ENCODE measurements around the gene TTC34. TPM values are rescaled to one million over a fixed set of nuclear protein-coding genes. Genes with fewer than 3 reads are reported as not detected.

The TTC34 gene
- total and polyA plus RNA-seq, 2 experiments from 2014 or later = 0.05 to 0.22 TPM

- Histone ChIP-seq H3K79me2 (ENCODE audit: insufficient read depth) (no peaks in the 10 kb centered on the region), H3K27me3 (replicated peaks; ENCODE audit: insufficient read depth) (no peaks in the 10 kb centered on the region), H3K9me2 (ENCODE audit: insufficient read depth) (no peaks in the 10 kb centered on the region), H3K9me3 (ENCODE audit: low read depth) (no peaks in the 10 kb centered on the region), H4K20me1 (ENCODE audit: insufficient read depth) (no peaks in the 10 kb centered on the region), H3K4me2 (ENCODE audit: unreplicated experiment) (no peak overlapping the region), H3K27ac (no peak overlapping the region), H3K4me1 (ENCODE audit: insufficient read depth) (no peaks in the 10 kb centered on the region), H3K36me3 (ENCODE audit: low read depth) (no peaks in the 10 kb centered on the region), H2AFZ (no peak overlapping the region), H3K9ac (no peak overlapping the region), H3K4me3 (no peak overlapping the region), H3F3A (ENCODE audit: insufficient read depth) (no peaks in the 10 kb centered on the region)
- TF ChIP-seq EZH2phosphoT487 (IDR thresholded peaks at IDR 0.05; ENCODE audit: insufficient read depth, low read depth) = no peak
- no peak for TF ChIP-seq EZH2 (IDR thresholded peaks at IDR 0.05; ENCODE audit: insufficient read depth, poor library complexity, severe bottlenecking)
- in situ Hi-C loops (cut with MboI) = no loop called here
- DNase-seq = no peak
- WGBS, 2 experiments (ENCODE audit: low coverage in 1 of 2, low lambda C conversion rate in 2 of 2, missing lambda C conversion rate in 2 of 2) = 49 to 50% methylated on average over 24 of the region's 24 CpGs
Measured at GRCh38 chr1:2814511-2815075, 13.1 kb upstream of the TTC34 start.

GRCh38 chr1:2812939-2813653 lies 11.6 kb upstream of the TTC34 start:
- H3K9me2 ChIP-seq (ENCODE audit: insufficient read depth) = no peaks in the 10 kb centered on the region
- H3K4me2 ChIP-seq (ENCODE audit: unreplicated experiment) = no peak overlapping the region
- no peak overlapping the region for H3K4me3 ChIP-seq
- no peak overlapping the region for H3K27ac ChIP-seq
- H3K79me2 ChIP-seq (ENCODE audit: insufficient read depth) = no peaks in the 10 kb centered on the region
- H3K36me3 ChIP-seq (ENCODE audit: low read depth) = no peaks in the 10 kb centered on the region
- H2AFZ ChIP-seq = no peak overlapping the region
- no peak for DNase-seq
- no peaks in the 10 kb centered on the region for H3K27me3 ChIP-seq (replicated peaks; ENCODE audit: insufficient read depth)
- WGBS, 2 experiments (ENCODE audit: low coverage in 1 of 2, low lambda C conversion rate in 2 of 2, missing lambda C conversion rate in 2 of 2) = 71 to 73% methylated on average over 26 to 33 of the region's 34 CpGs
- no peaks in the 10 kb centered on the region for H3F3A ChIP-seq (ENCODE audit: insufficient read depth)
- H3K9ac ChIP-seq = no peak overlapping the region
- H3K4me1 ChIP-seq (ENCODE audit: insufficient read depth) = no peaks in the 10 kb centered on the region
- H3K9me3 ChIP-seq (ENCODE audit: low read depth) = no peaks in the 10 kb centered on the region
- no peaks in the 10 kb centered on the region for H4K20me1 ChIP-seq (ENCODE audit: insufficient read depth)
- no peak for TF ChIP-seq EZH2 (IDR thresholded peaks at IDR 0.05; ENCODE audit: insufficient read depth, poor library complexity, severe bottlenecking)
- no peak for TF ChIP-seq EZH2phosphoT487 (IDR thresholded peaks at IDR 0.05; ENCODE audit: insufficient read depth, low read depth)
- in situ Hi-C loops (cut with MboI) = no loop called here

- no peaks in the 10 kb centered on the region for H3K4me1 ChIP-seq (ENCODE audit: insufficient read depth)
- no peak for TF ChIP-seq EZH2 (IDR thresholded peaks at IDR 0.05; ENCODE audit: insufficient read depth, poor library complexity, severe bottlenecking)
- TF ChIP-seq EZH2phosphoT487 (IDR thresholded peaks at IDR 0.05; ENCODE audit: insufficient read depth, low read depth) = no peak
- H3K27me3 ChIP-seq (replicated peaks; ENCODE audit: insufficient read depth) = no peaks in the 10 kb centered on the region
- no peaks in the 10 kb centered on the region for H4K20me1 ChIP-seq (ENCODE audit: insufficient read depth)
- no peaks in the 10 kb centered on the region for H3F3A ChIP-seq (ENCODE audit: insufficient read depth)
- no peaks in the 10 kb centered on the region for H3K9me2 ChIP-seq (ENCODE audit: insufficient read depth)
- H2AFZ ChIP-seq = no peak overlapping the region
- H3K27ac ChIP-seq = no peak overlapping the region
- H3K9me3 ChIP-seq (ENCODE audit: low read depth) = no peaks in the 10 kb centered on the region
- H3K4me2 ChIP-seq (ENCODE audit: unreplicated experiment) = no peak overlapping the region
- H3K79me2 ChIP-seq (ENCODE audit: insufficient read depth) = no peaks in the 10 kb centered on the region
- DNase-seq = no peak
- no peak overlapping the region for H3K9ac ChIP-seq
- in situ Hi-C loops (cut with MboI) = no loop called here
- WGBS, 2 experiments (ENCODE audit: low coverage in 1 of 2, low lambda C conversion rate in 2 of 2, missing lambda C conversion rate in 2 of 2) = 33 to 38% methylated on average over 7 of the region's 7 CpGs
- no peak overlapping the region for H3K4me3 ChIP-seq
- H3K36me3 ChIP-seq (ENCODE audit: low read depth) = no peaks in the 10 kb centered on the region
Measured at GRCh38 chr1:2812136-2812535, 10.6 kb upstream of the TTC34 start.

- 45 to 52% methylated on average over 8 of the region's 8 CpGs for WGBS, 2 experiments (ENCODE audit: low coverage in 1 of 2, low lambda C conversion rate in 2 of 2, missing lambda C conversion rate in 2 of 2)
- no peaks in the 10 kb centered on the region for H3K9me3 ChIP-seq (ENCODE audit: low read depth)
Measured at GRCh38 chr1:2811533-2811918, 10.0 kb upstream of the TTC34 start.

More at GRCh38 chr1:2811533-2811918, 10.0 kb upstream of the TTC34 start:
- in situ Hi-C loops (cut with MboI) = no loop called here
- Histone ChIP-seq H3K4me3 (no peak overlapping the region), H3F3A (ENCODE audit: insufficient read depth) (no peaks in the 10 kb centered on the region), H4K20me1 (ENCODE audit: insufficient read depth) (no peaks in the 10 kb centered on the region), H3K27ac (no peak overlapping the region), H3K79me2 (ENCODE audit: insufficient read depth) (no peaks in the 10 kb centered on the region), H3K4me2 (ENCODE audit: unreplicated experiment) (no peak overlapping the region), H2AFZ (no peak overlapping the region), H3K27me3 (replicated peaks; ENCODE audit: insufficient read depth) (no peaks in the 10 kb centered on the region), H3K9me2 (ENCODE audit: insufficient read depth) (no peaks in the 10 kb centered on the region), H3K4me1 (ENCODE audit: insufficient read depth) (no peaks in the 10 kb centered on the region), H3K36me3 (ENCODE audit: low read depth) (no peaks in the 10 kb centered on the region), H3K9ac (no peak overlapping the region)
- no peak for TF ChIP-seq EZH2phosphoT487 (IDR thresholded peaks at IDR 0.05; ENCODE audit: insufficient read depth, low read depth)
- TF ChIP-seq EZH2 (IDR thresholded peaks at IDR 0.05; ENCODE audit: insufficient read depth, poor library complexity, severe bottlenecking) = no peak
- no peak for DNase-seq

Data from GM23248 (cell line).